Calu3 (cell line): ENCODE measurements around the gene IL19. TPM values are rescaled to one million over a fixed set of nuclear protein-coding genes. Genes with fewer than 3 reads are reported as not detected.

Experiments used
- BruUV-seq: library from RNA; stranded (reverse); fragments of 400-500 nt; replicated peaks from 2 replicates; lab custom pipeline; 2021; lab: Mats Ljungman, UMichigan
- CTCF ChIA-PET: fragments of 300-600 bp; sonication (Branson Sonifier 250); formaldehyde crosslinking; loops from one replicate; lab custom pipeline; 2022; ENCODE audit warnings: antibody characterized with exemption; lab: Charles Lee
- DNase-seq: peaks from one replicate; pipeline ENCODE4 v3.0.0; 2022
- H3K27ac Mint-ChIP-seq: one replicate; pipeline ENCODE4 v1.8.0; 2022; ENCODE audit warnings: mixed read lengths; ENCODE audit not compliant: unreplicated experiment
- H3K27me3 Mint-ChIP-seq: one replicate; pipeline ENCODE4 v1.8.0; 2022; ENCODE audit warnings: mixed read lengths; ENCODE audit not compliant: unreplicated experiment
- H3K36me3 Mint-ChIP-seq: one replicate; pipeline ENCODE4 v1.8.0; 2022; ENCODE audit warnings: mild to moderate bottlenecking, moderate library complexity, mixed read lengths; ENCODE audit not compliant: insufficient read depth, unreplicated experiment
- H3K4me1 Mint-ChIP-seq: one replicate; pipeline ENCODE4 v1.8.0; 2022; ENCODE audit warnings: mild to moderate bottlenecking, low read depth, mixed read lengths; ENCODE audit not compliant: unreplicated experiment
- H3K4me3 Mint-ChIP-seq: one replicate; pipeline ENCODE4 v1.8.0; 2022; ENCODE audit warnings: mild to moderate bottlenecking, low read depth, moderate library complexity, mixed read lengths; ENCODE audit not compliant: unreplicated experiment
- H3K9me3 Mint-ChIP-seq: one replicate; pipeline ENCODE4 v1.8.0; 2022; ENCODE audit warnings: low read depth, mixed read lengths; ENCODE audit not compliant: unreplicated experiment
- CTCF ChIP-seq: fragments of 200-600 bp; IDR thresholded peaks from one replicate; pipeline ENCODE4 v1.8.0; 2022; ENCODE audit warnings: antibody characterized with exemption; ENCODE audit not compliant: unreplicated experiment
- intact Hi-C: fragments of 100-400 bp; cut with micrococcal nuclease; formaldehyde crosslinking; loops from one replicate; pipeline ENCODE4 v1.10.0; 2022; ENCODE audit not compliant: unreplicated experiment
- total RNA-seq: library from RNA; stranded (reverse); gene quantifications from 2 replicates; pipeline ENCODE4 v1.2.3, GENCODE V29; 2022

The IL19 gene
- total RNA-seq, 1 experiment from 2014 or later, result not detected

GRCh38 chr1:206803221-206803730, 32.7 kb downstream of the IL19 start:
- Mint-ChIP-seq H3K4me1 (no peaks in the 10 kb centered on the region), H3K27ac (no peak overlapping the region), H3K27me3 (peaks cover 100% of the 10 kb centered on the region), H3K9me3 (no peaks in the 10 kb centered on the region), H3K36me3 (no peaks in the 10 kb centered on the region), H3K4me3 (no peak overlapping the region)
- no peak for TF ChIP-seq CTCF
- CTCF ChIA-PET, result interaction anchor here (1.6 kb wide), 1 partner anchor 109 kb away, joined by 5 read pairs; no protein-coding TSS in a partner anchor
- intact Hi-C loops, result loop anchor here (10.0 kb wide), 1 partner anchor 272 kb away; no protein-coding TSS in a partner anchor
- DNase-seq, result no peak
- BruUV-seq, result no TSS peak

- Mint-ChIP-seq H3K4me3 (no peak overlapping the region), H3K27ac (no peak overlapping the region), H3K27me3 (peaks cover 100% of the 10 kb centered on the region), H3K36me3 (no peaks in the 10 kb centered on the region), H3K4me1 (no peaks in the 10 kb centered on the region), H3K9me3 (no peaks in the 10 kb centered on the region)
- CTCF ChIA-PET, result interaction anchor here (0.6 to 1.6 kb wide), 3 partner anchors 59 to 178 kb away, joined by 3 to 5 read pairs (median 4); no protein-coding TSS in a partner anchor
- intact Hi-C loops, result loop anchor here (10.0 kb wide), 1 partner anchor 271 kb away; no protein-coding TSS in a partner anchor
- no peak for TF ChIP-seq CTCF
- no TSS peak for BruUV-seq
- DNase-seq, result no peak
Observed at GRCh38 chr1:206804156-206804737, 33.7 kb downstream of the IL19 start.

- no peaks in the 10 kb centered on the region for H3K9me3 Mint-ChIP-seq
- H3K4me1 Mint-ChIP-seq, result no peaks in the 10 kb centered on the region
- intact Hi-C loops, result loop anchor here (5.0 to 10.0 kb wide), 2 partner anchors 68 to 269 kb away; no protein-coding TSS in a partner anchor
- no peaks in the 10 kb centered on the region for H3K36me3 Mint-ChIP-seq
- TF ChIP-seq CTCF, result no peak
- DNase-seq, result no peak
- H3K27ac Mint-ChIP-seq, result no peak overlapping the region
- no TSS peak for BruUV-seq
- CTCF ChIA-PET, result no interaction called here
- peaks cover 100% of the 10 kb centered on the region for H3K27me3 Mint-ChIP-seq
- H3K4me3 Mint-ChIP-seq, result no peak overlapping the region
Observed at GRCh38 chr1:206805357-206805756, 34.8 kb downstream of the IL19 start.

GRCh38 chr1:206808615-206809014, 38.0 kb downstream of the IL19 start:
- DNase-seq, result peak; percentile 21
- H3K9me3 Mint-ChIP-seq, result peaks cover 5% of the 10 kb centered on the region
- intact Hi-C loops, result loop anchor here (1.0 to 10.0 kb wide), 6 partner anchors 71 to 690 kb away; no protein-coding TSS in a partner anchor
- no peak overlapping the region for H3K27ac Mint-ChIP-seq
- no peak for TF ChIP-seq CTCF
- CTCF ChIA-PET, result interaction anchor here (1.1 to 2.6 kb wide), 8 partner anchors 27 to 173 kb away, joined by 3 to 43 read pairs (median 4); no protein-coding TSS in a partner anchor
- no peaks in the 10 kb centered on the region for H3K36me3 Mint-ChIP-seq
- H3K4me3 Mint-ChIP-seq, result no peak overlapping the region
- no peaks in the 10 kb centered on the region for H3K4me1 Mint-ChIP-seq
- BruUV-seq, result no TSS peak
- H3K27me3 Mint-ChIP-seq, result peaks cover 97% of the 10 kb centered on the region
